Heart right ventricle (tissue), 16 donors: ENCODE measurements around the gene CAPN3. TPM values are rescaled to one million over a fixed set of nuclear protein-coding genes. Genes with fewer than 3 reads are reported as not detected.

ENCODE experiments used
- ATAC-seq, 8 donors: fragments of 200-7000 bp; cut with Tn5 transposase; one replicate each; pipeline ENCODE4 v1.9.1; 2020; ENCODE audit warnings: mild to moderate bottlenecking in 8 of 8, moderate library complexity in 8 of 8, moderate number of reproducible peaks in 1 of 8
- DNase-seq, 2 donors: peaks; one replicate each; pipeline ENCODE4 v3.0.0-alpha.2; 2020
- H3K27ac ChIP-seq, 10 donors: fragments of 200-600 bp; sonication (generic) in 2 of 10; one replicate each; pipeline versions ENCODE4 v1.5.0 to v1.8.0; 2020 to 2022; ENCODE audit warnings: mild to moderate bottlenecking in 3 of 10
- H3K27me3 ChIP-seq, 7 donors: fragments of 200-600 bp; one replicate each; pipeline ENCODE4 v1.8.0; 2021 to 2022; ENCODE audit warnings: mild to moderate bottlenecking in 2 of 7
- H3K36me3 ChIP-seq, 9 donors: fragments of 200-600 bp; sonication (generic) in 1 of 9; one replicate each; pipeline versions ENCODE4 v1.5.0 to v1.8.0; 2020 to 2022; ENCODE audit warnings: mild to moderate bottlenecking in 2 of 9
- H3K4me1 ChIP-seq, 9 donors: fragments of 200-600 bp; sonication (generic) in 1 of 9; one replicate each; pipeline versions ENCODE4 v1.5.0 to v1.8.0; 2020 to 2022; ENCODE audit warnings: mild to moderate bottlenecking in 4 of 9
- H3K4me3 ChIP-seq, 10 donors: fragments of 200-600 bp; sonication (generic) in 2 of 10; one replicate each; pipeline versions ENCODE4 v1.5.0 to v1.8.0; 2020 to 2022; ENCODE audit warnings: mild to moderate bottlenecking in 7 of 10, moderate library complexity in 2 of 10
- H3K9me3 ChIP-seq, 11 donors: fragments of 200-600 bp in 10 of 11; sonication (generic) in 2 of 11; one replicate each; pipeline versions ENCODE4 v1.5.0 to v1.8.0; 2013 to 2022; ENCODE audit warnings: mild to moderate bottlenecking in 2 of 11, control low read depth in 1 of 11, moderate library complexity in 1 of 11
- WGBS, 2 donors: extraction: QIAGEN DNeasy Blood & Tissue Kit; methylation state at CpG; one replicate each; pipeline ENCODE4 v1.1.7; 2013; ENCODE audit warnings: inconsistent platforms in 1 of 2; 5-methylcytosine and 5-hydroxymethylcytosine counted together
- intact Hi-C, 10 donors: fragments of 100-400 bp; cut with DNase I; formaldehyde crosslinking; loops; one replicate each; pipeline versions ENCODE4 v1.11.1 to v1.14.2; 2022
- polyA plus RNA-seq, 2 donors: library from polyadenylated mRNA; stranded (reverse); fragments of 200-250 nt; gene quantifications; one replicate each; pipeline ENCODE4 v1.2.3, GENCODE V29; 2013
- total RNA-seq, 10 donors: library from RNA; stranded (reverse); fragmentation: NEBNext Ultra II Directional in 3 of 10; extraction: Animal tissue kit (Norgen Biotek cat#: 25700) in 3 of 10; gene quantifications; one replicate each; pipeline versions ENCODE4 v1.2.1 to v1.2.4, GENCODE V29; 2021 to 2023
- TF ChIP-seq, protein P1 (sequence below), 9 donors: fragments of 200-600 bp; sonication (generic) in 2 of 9; IDR thresholded peaks; one replicate each; pipeline versions ENCODE4 v1.5.0 to v1.8.0; 2021 to 2022; ENCODE audit warnings: antibody characterized with exemption in 9 of 9, mild to moderate bottlenecking in 5 of 9, moderate library complexity in 1 of 9
- donor health status: Arrhythmogenic right ventricular cardiomyopathy.
- donor health status: ischemic (EF 13 %, LVEDD 7.1; RV severe dilation, severe dysfunction).
- donor health status: healthy with polysubstance abuse.
- donor health status: DM: no; HTN: yes; CAD: no.
- donor health status: DM: no; HTN: no; CAD: no.
- donor health status: ischemic (EF 25% LVEDD 6.9; RV normal size, moderate dysfunction).
- donor health status: ischemic (EF 25% LVEDD 5.7; RV mildly dilated, moderate dysfunction).
- donor health status: healthy.
- donor health status: DM: yes; HTN: yes; CAD: no.
- donor health status: Ischemic cardiomyopathy.
- donor health status: ischemic (EF 35%, LVEDD 5.7; RV mildly dilated, moderate dysfunction).
- donor health status: nonischemic (EF 11% LVEDD 7.7; RV severe dilation, severe dysfunction).
- donor health status: DM: yes; HTN: yes; CAD: no.
- donor health status: PGD.
- donor health status: ischemic (EF 29% LVEDD 5.4; RV normal size, mild dysfunction).
- donor health status: nonischemic (EF 23%, LVEDD 6.1; RV moderate dilation, normal function).

The CAPN3 gene
- total and polyA plus RNA-seq, 12 donors, result 2.6 to 33.9 (median 5.7) TPM

DNA sequence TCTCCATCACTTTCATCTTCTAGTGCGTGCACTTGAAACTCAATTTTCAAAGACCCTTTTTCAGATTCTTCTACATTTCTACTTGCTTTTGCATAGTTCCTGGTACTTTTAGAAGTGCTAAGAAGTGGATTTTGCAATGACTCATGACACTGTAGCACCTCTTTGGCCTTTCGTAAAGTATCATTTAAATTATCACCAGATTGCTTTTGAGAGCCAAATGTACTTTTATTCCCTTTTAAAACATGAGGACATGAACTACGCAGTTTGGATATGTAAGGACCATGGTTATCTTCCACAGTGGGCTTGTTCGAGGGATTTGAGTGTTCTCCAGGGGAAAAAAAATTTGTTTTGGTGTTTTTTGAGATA lies 91.1 kb downstream of the CAPN3 start:
- no peaks in the 10 kb centered on the region for H3K9me3 ChIP-seq
- WGBS, 2 donors, result 84 to 85% methylated on average over 4 of the region's 4 CpGs
- DNase-seq (no peak), ATAC-seq (no peak)
- peaks cover 0 to 92% (median 50%) of the 10 kb centered on the region in 9 donors for H3K36me3 ChIP-seq
- H3K4me1 ChIP-seq, result peaks cover 0 to 45% (median 10%) of the 10 kb centered on the region in 9 donors
- intact Hi-C loops, result loop anchor here in 2 of 10 donors (10.0 kb wide), 1 partner anchor 176 kb away; the partner anchor contains the start of genes GANC (in 2 of the 2) and TMEM87A (in 2 of the 2)
- peak overlapping the region in 2 of 10 donors; percentile 46 to 56 for H3K27ac ChIP-seq
- no peaks in the 10 kb centered on the region for H3K27me3 ChIP-seq
- TF ChIP-seq, protein P1, sequence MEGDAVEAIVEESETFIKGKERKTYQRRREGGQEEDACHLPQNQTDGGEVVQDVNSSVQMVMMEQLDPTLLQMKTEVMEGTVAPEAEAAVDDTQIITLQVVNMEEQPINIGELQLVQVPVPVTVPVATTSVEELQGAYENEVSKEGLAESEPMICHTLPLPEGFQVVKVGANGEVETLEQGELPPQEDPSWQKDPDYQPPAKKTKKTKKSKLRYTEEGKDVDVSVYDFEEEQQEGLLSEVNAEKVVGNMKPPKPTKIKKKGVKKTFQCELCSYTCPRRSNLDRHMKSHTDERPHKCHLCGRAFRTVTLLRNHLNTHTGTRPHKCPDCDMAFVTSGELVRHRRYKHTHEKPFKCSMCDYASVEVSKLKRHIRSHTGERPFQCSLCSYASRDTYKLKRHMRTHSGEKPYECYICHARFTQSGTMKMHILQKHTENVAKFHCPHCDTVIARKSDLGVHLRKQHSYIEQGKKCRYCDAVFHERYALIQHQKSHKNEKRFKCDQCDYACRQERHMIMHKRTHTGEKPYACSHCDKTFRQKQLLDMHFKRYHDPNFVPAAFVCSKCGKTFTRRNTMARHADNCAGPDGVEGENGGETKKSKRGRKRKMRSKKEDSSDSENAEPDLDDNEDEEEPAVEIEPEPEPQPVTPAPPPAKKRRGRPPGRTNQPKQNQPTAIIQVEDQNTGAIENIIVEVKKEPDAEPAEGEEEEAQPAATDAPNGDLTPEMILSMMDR (IDR thresholded peaks at IDR 0.05), result no peak
- peak overlapping the region in 7 of 10 donors; percentile 9 to 41 (median 33) for H3K4me3 ChIP-seq

DNA sequence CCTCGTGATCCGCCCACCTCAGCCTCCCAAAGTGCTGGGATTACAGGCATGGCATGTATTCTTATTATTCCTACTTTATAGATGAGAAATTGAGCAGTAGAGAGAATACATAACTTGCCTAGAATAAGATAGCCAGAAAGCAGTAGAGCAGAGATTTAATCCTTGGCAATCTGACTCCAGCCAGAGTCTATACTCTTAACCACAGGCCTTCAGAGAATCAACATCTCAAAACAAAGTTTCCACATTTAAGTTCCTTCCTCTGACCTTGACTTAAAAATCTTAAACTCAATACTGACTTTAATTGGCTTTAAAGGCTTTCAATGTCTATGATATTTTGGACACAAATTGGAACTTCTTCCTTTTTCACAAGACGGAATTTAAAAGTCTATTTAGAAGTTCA lies 94.5 kb downstream of the CAPN3 start:
- Histone ChIP-seq H3K4me3 (no peak overlapping the region), H3K4me1 (peaks cover 0 to 52% (median 23%) of the 10 kb centered on the region in 9 donors), H3K36me3 (peaks cover 0 to 59% (median 22%) of the 10 kb centered on the region in 9 donors), H3K9me3 (no peaks in the 10 kb centered on the region), H3K27ac (peak overlapping the region in 1 of 10 donors; percentile 34), H3K27me3 (no peaks in the 10 kb centered on the region)
- intact Hi-C loops, result loop anchor here in 2 of 10 donors (10.0 kb wide), 1 partner anchor 179 kb away; the partner anchor contains the start of genes GANC (in 2 of the 2) and TMEM87A (in 2 of the 2)
- DNase-seq (no peak), ATAC-seq (no peak)
- TF ChIP-seq, protein P1 (IDR thresholded peaks at IDR 0.05), result no peak
- 89 to 90% methylated on average over 3 of the region's 3 CpGs for WGBS, 2 donors

DNA sequence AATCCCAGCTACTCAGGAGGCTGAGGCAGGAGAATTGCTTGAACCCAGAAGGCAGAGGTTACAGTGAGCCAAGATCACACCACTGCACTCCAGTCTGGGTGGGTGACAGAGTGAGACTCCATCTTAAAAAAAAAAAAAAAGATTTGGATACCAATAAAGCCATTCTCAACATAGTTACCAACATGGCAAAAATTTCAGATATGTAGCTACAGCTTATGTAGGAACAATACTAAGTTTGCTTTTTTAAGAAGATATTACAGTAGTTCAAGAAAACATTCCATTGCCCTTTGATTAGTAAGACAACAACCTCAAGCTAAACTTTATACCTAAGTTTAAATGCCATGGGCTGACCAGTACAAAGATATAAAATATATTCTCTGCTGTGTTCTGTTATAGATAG lies 97.2 kb downstream of the CAPN3 start:
- Histone ChIP-seq H3K27me3 (no peaks in the 10 kb centered on the region), H3K27ac (peak overlapping the region; percentile 59 to 93 (median 85)), H3K36me3 (peaks cover 0 to 34% (median 4%) of the 10 kb centered on the region in 9 donors), H3K9me3 (no peaks in the 10 kb centered on the region), H3K4me3 (peak overlapping the region; percentile 18 to 56 (median 42)), H3K4me1 (peaks cover 0 to 57% (median 31%) of the 10 kb centered on the region in 9 donors)
- TF ChIP-seq, protein P1 (IDR thresholded peaks at IDR 0.05), result no peak
- intact Hi-C loops, result loop anchor here in 4 of 10 donors (5.0 to 10.0 kb wide), 2 partner anchors 182 to 184 kb away; partner anchors contain the start of genes GANC (in 4 of the 4) and TMEM87A (in 4 of the 4)
- ATAC-seq (peak in 1 of 8 donors; percentile 46), DNase-seq (no peak)

DNA sequence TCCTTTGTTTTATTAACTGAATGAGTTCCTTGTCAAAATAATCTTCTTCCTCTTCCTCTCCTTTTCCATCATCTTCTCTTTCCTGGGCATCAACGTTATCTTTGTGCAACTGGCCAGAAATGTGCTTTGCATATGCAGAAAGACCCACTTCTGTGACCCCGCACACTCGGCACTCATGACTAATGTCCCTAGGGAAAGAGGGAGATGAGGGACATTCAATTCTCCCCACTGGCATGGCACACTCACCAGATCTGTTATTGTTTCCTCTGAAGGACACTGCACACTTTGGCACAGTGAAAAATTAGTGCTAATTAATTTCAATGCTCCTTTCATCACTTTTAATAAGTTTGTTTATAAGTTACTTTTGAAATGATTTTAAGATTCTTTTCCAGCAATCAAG lies 97.7 kb downstream of the CAPN3 start:
- 6 to 12% methylated on average over 3 of the region's 3 CpGs for WGBS, 2 donors

More for the DNA sequence above, 97.7 kb downstream of the CAPN3 start:
- intact Hi-C loops, result loop anchor here in 4 of 10 donors (5.0 to 10.0 kb wide), 2 partner anchors 182 to 185 kb away; partner anchors contain the start of genes GANC (in 4 of the 4) and TMEM87A (in 4 of the 4)
- ATAC-seq (peak in 6 of 8 donors; percentile 46 to 57 (median 54)), DNase-seq (peak in 1 of 2 donors; percentile 17)
- H3K27ac ChIP-seq, result peak overlapping the region; percentile 59 to 93 (median 85)
- H3K27me3 ChIP-seq, result no peaks in the 10 kb centered on the region
- H3K9me3 ChIP-seq, result no peaks in the 10 kb centered on the region
- TF ChIP-seq, protein P1 (IDR thresholded peaks at IDR 0.05), result no peak
- peaks cover 0 to 62% (median 33%) of the 10 kb centered on the region in 9 donors for H3K4me1 ChIP-seq
- H3K36me3 ChIP-seq, result peaks cover 0 to 34% (median under 1%) of the 10 kb centered on the region in 9 donors
- H3K4me3 ChIP-seq, result peak overlapping the region; percentile 18 to 56 (median 42)
